Endothelial cell of umbilical vein (primary cell): ENCODE results near the gene OMA1. TPM values are rescaled to one million over a fixed set of nuclear protein-coding genes. Genes with fewer than 3 reads are reported as not detected.

ENCODE experiments used
- BruUV-seq: library from RNA; stranded (reverse); fragments of 400-500 nt; replicated peaks from 2 replicates; lab custom pipeline; 2021; lab: Mats Ljungman, UMichigan
- CTCF ChIA-PET: fragments of 300-600, 350-600 bp; sonication (Branson Sonifier 250); formaldehyde crosslinking; loops from one replicate; lab custom pipeline; 2021; ENCODE audit warnings: antibody characterized with exemption, inconsistent platforms; lab: Charles Lee
- POLR2A ChIA-PET: fragments of 300-600, 350-600 bp; sonication (Branson Sonifier 250); formaldehyde crosslinking; loops from one replicate; lab custom pipeline; 2021; ENCODE audit warnings: antibody characterized with exemption, inconsistent platforms; lab: Charles Lee
- DNase-seq: peaks from one replicate; pipeline ENCODE4 v3.0.0-alpha.2; 2011; ENCODE audit warnings: low read depth, low spot score
- FAIRE-seq: peaks from 2 replicates; lab custom pipeline; 2011; peaks lifted over from hg19 to GRCh38; lab: Jason Lieb, UNC
- H2AFZ ChIP-seq: 2 replicates; pipeline ENCODE4 v1.6.0; 2012; ENCODE audit warnings: low read depth, low read length, control low read depth, inconsistent platforms
- H3K27ac ChIP-seq: 2 replicates; pipeline ENCODE4 v1.5.1; 2011; ENCODE audit warnings: low read depth, mild to moderate bottlenecking, control low read depth, low read length, moderate library complexity; ENCODE audit not compliant: insufficient read depth
- H3K27me3 ChIP-seq, 2 experiments: 2 replicates each; pipeline versions ENCODE4 v1.6.0 to v1.6.1; 2011; ENCODE audit warnings: low read length in 2 of 2, mixed read lengths in 1 of 2; ENCODE audit not compliant: control insufficient read depth in 2 of 2, insufficient read depth in 2 of 2
- H3K36me3 ChIP-seq, 2 experiments: 2 replicates in 1 of 2; 3 replicates in 1 of 2; pipeline ENCODE4 v1.5.1; 2011; ENCODE audit warnings: low read length in 2 of 2, mild to moderate bottlenecking in 1 of 2, moderate library complexity in 1 of 2; ENCODE audit not compliant: control insufficient read depth in 2 of 2, insufficient read depth in 2 of 2; ENCODE audit errors: extremely low read depth in 1 of 2
- H3K4me1 ChIP-seq: 3 replicates; pipeline ENCODE4 v1.5.1; 2011; ENCODE audit warnings: mild to moderate bottlenecking, low read length; ENCODE audit not compliant: control insufficient read depth, insufficient read depth; ENCODE audit errors: extremely low read depth
- H3K4me2 ChIP-seq: 2 replicates; pipeline ENCODE4 v1.6.1; 2011; ENCODE audit warnings: low read length, control low read depth, mixed read lengths; ENCODE audit not compliant: insufficient read depth
- H3K4me3 ChIP-seq, 3 experiments: fragments of 200-600 bp in 1 of 3; sonication (generic), shearing (Covaris generic) in 1 of 3; replicated peaks in 1 of 3; 2 replicates each; pipeline ENCODE4 v1.5.1; 2011 to 2016; ENCODE audit warnings: control low read depth in 3 of 3, low read length in 3 of 3, mild to moderate bottlenecking in 2 of 3, inconsistent platforms in 1 of 3, low read depth in 1 of 3, moderate library complexity in 1 of 3; ENCODE audit not compliant: insufficient read depth in 1 of 3
- H3K79me2 ChIP-seq: 2 replicates; pipeline ENCODE4 v1.6.0; 2012; ENCODE audit warnings: low read length, inconsistent platforms; ENCODE audit not compliant: control insufficient read depth, insufficient read depth
- H3K9ac ChIP-seq: replicated peaks from 2 replicates; pipeline ENCODE3; 2011; ENCODE audit warnings: low read length, control low read depth; ENCODE audit not compliant: insufficient read depth; ENCODE audit errors: extremely low read depth
- H3K9me1 ChIP-seq: replicated peaks from 3 replicates; pipeline ENCODE4 v1.6.0; 2011; ENCODE audit warnings: mild to moderate bottlenecking, low read length; ENCODE audit not compliant: control insufficient read depth, insufficient read depth; ENCODE audit errors: extremely low read depth
- H3K9me3 ChIP-seq: replicated peaks from 2 replicates; pipeline ENCODE4 v1.5.1; 2012; ENCODE audit warnings: low read length, inconsistent platforms; ENCODE audit not compliant: control insufficient read depth, insufficient read depth
- H4K20me1 ChIP-seq: replicated peaks from 2 replicates; pipeline ENCODE3; 2011; ENCODE audit warnings: mild to moderate bottlenecking, low read length; ENCODE audit not compliant: control insufficient read depth, insufficient read depth; ENCODE audit errors: extremely low read depth
- CTCF ChIP-seq, 2 donors: IDR thresholded peaks; 1 replicate in 1 of 2; 2 replicates in 1 of 2; pipeline ENCODE4 v1.5.1; 2011; ENCODE audit warnings: low read length in 2 of 2, mild to moderate bottlenecking in 2 of 2, moderate library complexity in 2 of 2, control low read depth in 1 of 2, inconsistent platforms in 1 of 2, low read depth in 1 of 2; ENCODE audit not compliant: insufficient read depth in 1 of 2; ENCODE audit errors: extremely low read depth in 1 of 2
- EZH2 ChIP-seq: IDR thresholded peaks from 2 replicates; pipeline ENCODE4 v1.6.1; 2012; ENCODE audit warnings: borderline replicate concordance, low read depth, mild to moderate bottlenecking, moderate library complexity, low read length, inconsistent platforms; ENCODE audit not compliant: severe bottlenecking
- FOS ChIP-seq: IDR thresholded peaks from 2 replicates; pipeline ENCODE4 v1.6.1; 2011; ENCODE audit warnings: mild to moderate bottlenecking, low read length, moderate library complexity, borderline replicate concordance; ENCODE audit not compliant: insufficient read depth
- GATA2 ChIP-seq: IDR thresholded peaks from 2 replicates; pipeline ENCODE4 v1.7.0; 2011; ENCODE audit warnings: low read depth, mild to moderate bottlenecking, moderate library complexity, mixed read lengths, low read length; ENCODE audit not compliant: insufficient read length, insufficient read depth
- JUN ChIP-seq: IDR thresholded peaks from 2 replicates; pipeline ENCODE4 v1.6.1; 2011; ENCODE audit warnings: borderline replicate concordance, low read depth; ENCODE audit not compliant: insufficient read length, insufficient read depth
- MAX ChIP-seq: IDR thresholded peaks from 2 replicates; pipeline ENCODE4 v1.6.1; 2011; ENCODE audit not compliant: insufficient read depth, insufficient read length
- MYC ChIP-seq: IDR thresholded peaks from one replicate; pipeline ENCODE4 v1.6.1; 2011; ENCODE audit warnings: mild to moderate bottlenecking, low read depth, low read length
- POLR2A ChIP-seq: IDR thresholded peaks from 2 replicates; pipeline ENCODE4 v1.6.1; 2012; ENCODE audit warnings: low read depth, mild to moderate bottlenecking, control low read depth, low read length
- POLR2AphosphoS5 ChIP-seq: IDR thresholded peaks from 2 replicates; pipeline ENCODE4 v1.6.1; 2012; ENCODE audit warnings: low read depth, mild to moderate bottlenecking, control low read depth, low read length, moderate library complexity; ENCODE audit not compliant: insufficient read depth
- dilution Hi-C: fragments of 300-500 bp; cut with MboI; formaldehyde crosslinking; loops from one replicate; pipeline ENCODE4 v1.15.0; 2019; ENCODE audit warnings: low sequenced_read_pairs; ENCODE audit not compliant: extremely low pct_ligation_motif_present
- intact Hi-C: fragments of 100-400 bp; cut with micrococcal nuclease; formaldehyde crosslinking; loops from one replicate; pipeline ENCODE4 v1.10.0; 2022
- polyA plus RNA-seq, 4 experiments: library from polyadenylated mRNA; depleted of rRNA in 3 of 4; stranded (reverse) in 3 of 4; unstranded in 1 of 4; fragments of >200 nt; gene quantifications; 2 replicates each; pipeline versions ENCODE4 v1.2.1 to v1.2.3, GENCODE V29; 2011 to 2012; ENCODE audit warnings: missing spikeins in 1 of 4
- total RNA-seq: library from RNA; stranded (reverse); gene quantifications from 2 replicates; pipeline ENCODE4 v1.2.3, GENCODE V29; 2021

Gene OMA1
- total and polyA plus RNA-seq, 2 donors (not counting 3 experiments of a cell fraction or from before 2014, with no cell fraction given): 4.0 to 4.6 TPM

GRCh38 chr1:58570094-58570493 lies 23.6 kb upstream of the OMA1 start:
- Histone ChIP-seq H3K27me3 (no peaks in the 10 kb centered on the region), H3K27ac (no peak overlapping the region), H3K4me2 (no peak overlapping the region), H3K9me3 (no peaks in the 10 kb centered on the region), H4K20me1 (no peaks in the 10 kb centered on the region), H3K36me3 (no peaks in the 10 kb centered on the region), H3K9me1 (no peaks in the 10 kb centered on the region), H2AFZ (no peak overlapping the region), H3K4me1 (peaks cover 12% of the 10 kb centered on the region), H3K79me2 (no peaks in the 10 kb centered on the region), H3K9ac (no peak overlapping the region), H3K4me3 (no peak overlapping the region)
- dilution Hi-C loops: no loop called here
- BruUV-seq: no TSS peak
- ChIA-PET POLR2A (no interaction called here), CTCF (interaction anchor here (2.7 kb wide), 1 partner anchor 83 kb away, joined by 18 read pairs; no protein-coding TSS in a partner anchor)
- intact Hi-C loops: no loop called here
- DNase-seq (no peak), FAIRE-seq (no peak)
- TF ChIP-seq JUN (no peak), MYC (no peak), CTCF (IDR thresholded peaks at IDR 0.05; ENCODE audit: extremely low read depth in 1 of 2, insufficient read depth in 1 of 2, low read depth in 1 of 2, low read length in 2 of 2) (no peak), FOS (no peak), POLR2A (no peak), EZH2 (no peak), GATA2 (no peak), POLR2AphosphoS5 (no peak), MAX (no peak)
